Thoracic aorta (tissue), 2 donors: ENCODE measurements around the gene CCNL1. TPM values are rescaled to one million over a fixed set of nuclear protein-coding genes. Genes with fewer than 3 reads are reported as not detected.
"Not testable (repeated sequence)": the region's sequence is repeated elsewhere in the genome, so short reads cannot be mapped to it uniquely, and the experiment has no call there.

Experiments used
- ATAC-seq: fragments of 150-250 bp; one replicate; pipeline ENCODE4 v1.8.0; 2017; ENCODE audit warnings: low read depth; ENCODE audit not compliant: insufficient number of reproducible peaks, low FRiP score
- DNase-seq: peaks from one replicate; pipeline ENCODE4 v3.0.0-alpha.2; 2020; ENCODE audit warnings: low spot score
- H3K27ac ChIP-seq, 2 donors: fragments of 200-600 bp; sonication (generic); 1 replicate in 1 of 2; 2 replicates in 1 of 2; pipeline ENCODE4 v1.5.1; 2016; ENCODE audit warnings: mild to moderate bottlenecking in 2 of 2, moderate library complexity in 2 of 2
- H3K27me3 ChIP-seq: fragments of 200-600 bp; sonication (generic); replicated peaks from 2 replicates; pipeline ENCODE4 v1.6.0; 2016; ENCODE audit warnings: mild to moderate bottlenecking; ENCODE audit not compliant: insufficient read depth
- H3K36me3 ChIP-seq: fragments of 200-600 bp; sonication (generic); one replicate; pipeline ENCODE4 v1.5.1; 2016
- H3K4me1 ChIP-seq, 2 donors: fragments of 200-600 bp; sonication (generic); 1 replicate in 1 of 2; 2 replicates in 1 of 2; pipeline versions ENCODE4 v1.5.1 to v1.6.0; 2016; ENCODE audit warnings: low read depth in 2 of 2, mild to moderate bottlenecking in 1 of 2; ENCODE audit not compliant: control insufficient read depth in 1 of 2
- H3K4me3 ChIP-seq: fragments of 200-600 bp; sonication (generic); 2 replicates; pipeline ENCODE4 v1.5.1; 2016; ENCODE audit warnings: mild to moderate bottlenecking
- H3K9me3 ChIP-seq: fragments of 200-600 bp; sonication (generic); 2 replicates; pipeline ENCODE4 v1.5.1; 2016
- CTCF ChIP-seq: fragments of 200-600 bp; sonication (generic); IDR thresholded peaks from one replicate; pipeline ENCODE4 v1.5.1; 2019; ENCODE audit warnings: antibody characterized with exemption
- total RNA-seq, 2 donors: library from RNA; depleted of rRNA; stranded (reverse); fragments of >200 nt; gene quantifications; one replicate each; pipeline versions ENCODE4 v1.1.0 to v1.2.3, GENCODE V29; 2016

The CCNL1 gene
- total RNA-seq, 2 donors from 2014 or later: 210 to 387 TPM

- Histone ChIP-seq H3K9me3 (no peaks in the 10 kb centered on the region), H3K4me1 (no peaks in the 10 kb centered on the region), H3K27me3 (no peaks in the 10 kb centered on the region), H3K36me3 (no peaks in the 10 kb centered on the region), H3K4me3 (no peak overlapping the region), H3K27ac (no peak overlapping the region)
- TF ChIP-seq CTCF: no peak
- DNase-seq: no peak
- ATAC-seq: no peak
Measured at GRCh38 chr3:157167371-157168042, 7.6 kb upstream of the CCNL1 start.

GRCh38 chr3:157166561-157166960, 6.6 kb upstream of the CCNL1 start:
- no peaks in the 10 kb centered on the region for H3K27me3 ChIP-seq
- H3K9me3 ChIP-seq: no peaks in the 10 kb centered on the region
- DNase-seq (no peak), ATAC-seq (no peak)
- no peak for TF ChIP-seq CTCF
- H3K4me3 ChIP-seq: no peak overlapping the region
- no peaks in the 10 kb centered on the region for H3K36me3 ChIP-seq
- H3K4me1 ChIP-seq: peaks cover under 1 to 3% of the 10 kb centered on the region in 2 donors
- H3K27ac ChIP-seq: no peak overlapping the region

GRCh38 chr3:157166115-157166514, 6.2 kb upstream of the CCNL1 start:
- Histone ChIP-seq H3K36me3 (no peaks in the 10 kb centered on the region), H3K4me3 (no peak overlapping the region), H3K4me1 (peaks cover 5 to 8% of the 10 kb centered on the region in 2 donors), H3K27ac (no peak overlapping the region), H3K9me3 (no peaks in the 10 kb centered on the region), H3K27me3 (no peaks in the 10 kb centered on the region)
- ATAC-seq (no peak), DNase-seq (no peak)
- TF ChIP-seq CTCF: no peak

- ATAC-seq: no peak
- no peaks in the 10 kb centered on the region for H3K27me3 ChIP-seq
- DNase-seq: no peak
- H3K9me3 ChIP-seq: no peaks in the 10 kb centered on the region
- TF ChIP-seq CTCF: no peak
- H3K36me3 ChIP-seq: peaks cover 3% of the 10 kb centered on the region
- H3K4me1 ChIP-seq: peaks cover 13 to 15% of the 10 kb centered on the region in 2 donors
- H3K27ac ChIP-seq: no peak overlapping the region
- no peak overlapping the region for H3K4me3 ChIP-seq
Measured at GRCh38 chr3:157163217-157163953, 3.4 kb upstream of the CCNL1 start.

GRCh38 chr3:157162620-157163019, 2.7 kb upstream of the CCNL1 start:
- not testable (repeated sequence) for H3K27ac ChIP-seq, ATAC-seq, H3K4me3 ChIP-seq, H3K27me3 ChIP-seq, DNase-seq, H3K9me3 ChIP-seq
- Histone ChIP-seq H3K4me1 (peaks cover 21 to 22% of the 10 kb centered on the region in 2 donors), H3K36me3 (peaks cover 11% of the 10 kb centered on the region)
